Neuronal stem cell (in vitro differentiated cells): Measurements from ENCODE around the gene NRGN.

ENCODE experiments used
- DNase-seq: peaks from one replicate; pipeline ENCODE4 v3.0.0-alpha.2; 2013; ENCODE audit warnings: low spot score
- H2AFZ ChIP-seq: one replicate; pipeline ENCODE4 v1.6.1; 2013; ENCODE audit warnings: mild to moderate bottlenecking, low read length, inconsistent platforms
- H2AK5ac ChIP-seq: 2 replicates; pipeline ENCODE4 v1.6.1; 2013; ENCODE audit warnings: low read depth, mild to moderate bottlenecking, inconsistent platforms, low read length, moderate library complexity, mixed read lengths
- H2BK120ac ChIP-seq: 2 replicates; pipeline ENCODE4 v1.6.1; 2013; ENCODE audit warnings: low read depth, mild to moderate bottlenecking, inconsistent platforms, low read length, moderate library complexity, mixed read lengths
- H2BK12ac ChIP-seq: one replicate; pipeline ENCODE4 v1.6.1; 2013; ENCODE audit warnings: low read length, inconsistent platforms
- H2BK15ac ChIP-seq: 2 replicates; pipeline ENCODE4 v1.6.1; 2013; ENCODE audit warnings: mild to moderate bottlenecking, low read length, inconsistent platforms, mixed read lengths
- H2BK5ac ChIP-seq: one replicate; pipeline ENCODE4 v1.6.1; 2013; ENCODE audit warnings: inconsistent platforms, mild to moderate bottlenecking, low read length, moderate library complexity
- H3K14ac ChIP-seq: one replicate; pipeline ENCODE4 v1.6.1; 2013; ENCODE audit warnings: low read length, inconsistent platforms
- H3K18ac ChIP-seq: 2 replicates; pipeline ENCODE4 v1.6.1; 2013; ENCODE audit warnings: low read length, inconsistent platforms
- H3K23ac ChIP-seq: 2 replicates; pipeline ENCODE4 v1.6.1; 2013; ENCODE audit warnings: low read depth, mild to moderate bottlenecking, mixed read lengths, low read length, inconsistent platforms; ENCODE audit not compliant: poor library complexity
- H3K27ac ChIP-seq: replicated peaks from 3 replicates; pipeline ENCODE4 v1.5.1; 2013; ENCODE audit warnings: low read length, inconsistent platforms
- H3K27me3 ChIP-seq, 3 experiments: 2 replicates each; pipeline ENCODE4 v1.6.1; 2013; ENCODE audit warnings: low read length in 3 of 3, mild to moderate bottlenecking in 2 of 3, inconsistent platforms in 1 of 3, low read depth in 1 of 3, mixed read lengths in 1 of 3, moderate library complexity in 1 of 3; ENCODE audit not compliant: control insufficient read depth in 3 of 3, insufficient read depth in 3 of 3
- H3K36me3 ChIP-seq, 2 donors: replicated peaks in 1 of 2; 2 replicates each; pipeline ENCODE4 v1.6.1; 2013; ENCODE audit warnings: low read length in 2 of 2; ENCODE audit not compliant: control insufficient read depth in 2 of 2, insufficient read depth in 2 of 2
- H3K4ac ChIP-seq: 2 replicates; pipeline ENCODE4 v1.6.1; 2013; ENCODE audit warnings: inconsistent platforms, mild to moderate bottlenecking, low read length, moderate library complexity
- H3K4me1 ChIP-seq, 2 donors: 1 replicate in 1 of 2; 2 replicates in 1 of 2; pipeline ENCODE4 v1.6.1; 2013; ENCODE audit warnings: low read length in 2 of 2, low read depth in 1 of 2; ENCODE audit not compliant: control insufficient read depth in 2 of 2, insufficient read depth in 1 of 2
- H3K4me2 ChIP-seq: one replicate; pipeline ENCODE4 v1.6.1; 2013; ENCODE audit warnings: mild to moderate bottlenecking, low read length, inconsistent platforms; ENCODE audit not compliant: insufficient read depth, poor library complexity, severe bottlenecking
- H3K4me3 ChIP-seq, 2 donors: 2 replicates each; pipeline ENCODE4 v1.5.1; 2013; ENCODE audit warnings: low read length in 2 of 2, mild to moderate bottlenecking in 2 of 2, inconsistent platforms in 1 of 2, moderate library complexity in 1 of 2
- H3K79me1 ChIP-seq: one replicate; pipeline ENCODE4 v1.6.1; 2013; ENCODE audit warnings: low read depth, mild to moderate bottlenecking, inconsistent platforms, low read length, moderate library complexity
- H3K9ac ChIP-seq: one replicate; pipeline ENCODE4 v1.6.1; 2013; ENCODE audit warnings: mild to moderate bottlenecking, low read depth, low read length, inconsistent platforms; ENCODE audit not compliant: poor library complexity
- H3K9me3 ChIP-seq, 2 donors: replicated peaks in 1 of 2; 2 replicates each; pipeline versions ENCODE3 to v1.6.1; 2013; ENCODE audit warnings: low read length in 2 of 2, mild to moderate bottlenecking in 2 of 2, inconsistent platforms in 1 of 2, low read depth in 1 of 2, mixed read lengths in 1 of 2, moderate library complexity in 1 of 2; ENCODE audit not compliant: control insufficient read depth in 2 of 2, insufficient read depth in 1 of 2
- H4K8ac ChIP-seq: one replicate; pipeline ENCODE4 v1.6.1; 2013; ENCODE audit warnings: low read depth, mild to moderate bottlenecking, inconsistent platforms, low read length, moderate library complexity
- H4K91ac ChIP-seq: one replicate; pipeline ENCODE4 v1.6.1; 2013; ENCODE audit warnings: low read length, low read depth, mild to moderate bottlenecking, inconsistent platforms; ENCODE audit not compliant: poor library complexity
- WGBS, 2 donors: extraction: QIAGEN DNeasy Blood & Tissue Kit; methylation state at CpG; one replicate each; pipeline ENCODE4 v1.1.7; 2013; ENCODE audit warnings: missing lambda C conversion rate in 2 of 2, mixed read lengths in 1 of 2; ENCODE audit not compliant: insufficient read length in 2 of 2, insufficient replicate concordance in 1 of 2; ENCODE audit errors: extremely low coverage in 2 of 2; 5-methylcytosine and 5-hydroxymethylcytosine counted together

Gene NRGN

DNA sequence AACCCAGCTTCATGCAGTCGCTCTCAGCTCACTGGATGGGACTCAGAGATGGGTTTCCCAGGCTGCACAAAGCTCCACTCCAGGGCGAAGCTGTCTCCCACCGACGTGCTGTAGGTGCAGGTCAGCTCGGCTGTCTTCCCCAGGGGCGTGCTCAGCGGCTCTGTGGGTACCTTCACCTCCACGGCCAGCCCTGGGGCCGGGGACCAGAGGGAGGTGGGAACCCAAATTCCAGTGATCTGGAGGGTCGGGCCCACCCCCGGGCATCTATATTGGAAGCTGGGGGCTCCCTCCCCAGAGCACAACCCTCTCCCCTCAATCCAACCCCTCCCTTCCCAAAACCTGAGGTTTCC lies 11.6 kb downstream of the NRGN start:
- H3K23ac ChIP-seq = peak overlapping the region; percentile 29
- H3K36me3 ChIP-seq = peaks cover 0 to 9% of the 10 kb centered on the region in 2 donors
- DNase-seq = no peak
- H3K79me1 ChIP-seq = no peaks in the 10 kb centered on the region
- H3K4me2 ChIP-seq = no peak overlapping the region
- H2BK120ac ChIP-seq = no peak overlapping the region
- H4K8ac ChIP-seq = peak overlapping the region; percentile 45
- H3K27ac ChIP-seq = no peak overlapping the region
- no peak overlapping the region for H3K4ac ChIP-seq
- peaks cover 0 to 88% (median 57%) of the 10 kb centered on the region in 3 experiments for H3K27me3 ChIP-seq
- H3K18ac ChIP-seq = no peak overlapping the region
- no peak overlapping the region for H2AFZ ChIP-seq
- H3K4me1 ChIP-seq = peaks cover 9 to 15% of the 10 kb centered on the region in 2 donors
- H3K9ac ChIP-seq = no peak overlapping the region
- H4K91ac ChIP-seq = no peak overlapping the region
- H2BK5ac ChIP-seq = no peak overlapping the region
- H2BK15ac ChIP-seq = no peak overlapping the region
- H3K4me3 ChIP-seq = no peak overlapping the region
- peak overlapping the region; percentile 49 for H3K14ac ChIP-seq
- H3K9me3 ChIP-seq = peaks cover under 1 to 9% of the 10 kb centered on the region in 2 donors
- no peak overlapping the region for H2BK12ac ChIP-seq
- no peak overlapping the region for H2AK5ac ChIP-seq
- no CpG with 5 or more reads among the region's 11 CpGs for WGBS, 2 donors

DNA sequence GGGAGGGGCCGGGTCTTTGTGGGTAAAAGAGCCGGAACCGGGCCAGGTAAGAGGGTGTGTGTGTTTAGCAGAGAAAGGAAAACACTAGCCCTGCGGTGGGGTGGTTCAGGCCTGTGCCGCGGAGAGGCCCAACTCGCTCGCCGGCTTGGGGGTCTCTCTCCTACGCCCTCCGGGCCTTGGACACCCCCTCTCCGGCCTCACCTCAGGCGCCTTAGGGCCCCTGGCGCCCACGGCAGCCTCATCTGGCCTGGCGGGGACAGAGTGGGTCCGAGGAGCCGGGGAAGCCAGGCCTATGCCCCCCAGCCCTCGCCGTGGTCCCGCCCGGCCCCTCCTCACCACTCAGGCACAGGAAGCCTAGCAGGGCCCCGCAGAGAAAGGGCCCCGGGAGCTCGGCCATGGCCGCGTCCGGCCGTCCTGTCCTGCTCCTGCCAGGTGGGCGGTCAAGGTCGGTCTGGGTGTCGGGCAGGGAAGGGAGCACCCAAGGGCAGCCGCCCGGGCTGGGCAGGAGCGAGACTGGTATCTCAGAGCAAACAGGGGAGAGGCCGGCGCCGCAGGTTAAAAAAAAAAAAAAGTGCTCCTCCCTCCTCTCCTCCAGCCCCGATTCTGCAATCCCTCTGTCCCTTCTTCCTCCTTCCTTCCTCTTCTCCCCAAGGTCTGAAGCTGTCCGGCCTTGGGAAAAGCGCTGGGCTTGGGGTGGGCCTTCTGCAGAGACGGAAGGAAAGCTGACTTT lies 12.2 kb downstream of the NRGN start, which contains the start of gene VSIG2:
Gene VSIG2, minus strand, starts transcription at position 515 of the 730 bp plus-strand sequence. Its CDS starts 118 bp downstream, at position 397.
- peaks cover 0 to 88% (median 57%) of the 10 kb centered on the region in 3 experiments for H3K27me3 ChIP-seq
- no CpG with 5 or more reads among the region's 42 CpGs for WGBS, 2 donors
- H2BK120ac ChIP-seq = no peak within 1 kb of the TSS
- no peaks in the 10 kb centered on the region for H3K79me1 ChIP-seq
- DNase-seq = no peak
- no peak within 1 kb of the TSS for H4K91ac ChIP-seq
- peak within 1 kb of the TSS; percentile 51 for H2BK15ac ChIP-seq
- H4K8ac ChIP-seq = peak within 1 kb of the TSS; percentile 45
- H3K9ac ChIP-seq = no peak within 1 kb of the TSS
- H3K36me3 ChIP-seq = peaks cover 0 to 4% of the 10 kb centered on the region in 2 donors
- peaks cover 9 to 14% of the 10 kb centered on the region in 2 donors for H3K4me1 ChIP-seq
- H3K18ac ChIP-seq = peak within 1 kb of the TSS; percentile 77
- peak within 1 kb of the TSS; percentile 29 for H3K23ac ChIP-seq
- no peak within 1 kb of the TSS for H3K4me2 ChIP-seq
- peak within 1 kb of the TSS; percentile 33 for H2AFZ ChIP-seq
- no peak within 1 kb of the TSS for H3K4me3 ChIP-seq
- no peak within 1 kb of the TSS for H2BK12ac ChIP-seq
- H3K14ac ChIP-seq = peak within 1 kb of the TSS; percentile 49
- peaks cover 0 to 9% of the 10 kb centered on the region in 2 donors for H3K9me3 ChIP-seq
- no peak within 1 kb of the TSS for H2BK5ac ChIP-seq
- no peak within 1 kb of the TSS for H3K4ac ChIP-seq
- H3K27ac ChIP-seq = no peak within 1 kb of the TSS
- no peak within 1 kb of the TSS for H2AK5ac ChIP-seq

GRCh38 chr11:124752471-124753102 lies 12.8 kb downstream of the NRGN start:
- Histone ChIP-seq H2BK120ac (no peak overlapping the region), H3K4me1 (peaks cover 9 to 12% of the 10 kb centered on the region in 2 donors), H3K4me3 (no peak overlapping the region), H3K36me3 (no peaks in the 10 kb centered on the region), H3K9ac (no peak overlapping the region), H2BK5ac (no peak overlapping the region), H2AK5ac (no peak overlapping the region), H3K4me2 (no peak overlapping the region), H3K79me1 (no peaks in the 10 kb centered on the region), H2BK15ac (peak overlapping the region; percentile 51), H3K18ac (peak overlapping the region; percentile 61), H3K23ac (no peak overlapping the region), H2BK12ac (no peak overlapping the region), H4K8ac (no peak overlapping the region), H3K27ac (no peak overlapping the region), H3K14ac (no peak overlapping the region), H3K27me3 (peaks cover 0 to 88% (median 56%) of the 10 kb centered on the region in 3 experiments), H2AFZ (peak overlapping the region; percentile 33), H3K4ac (no peak overlapping the region), H4K91ac (no peak overlapping the region), H3K9me3 (peaks cover 0 to 9% of the 10 kb centered on the region in 2 donors)
- no peak for DNase-seq
- no CpG with 5 or more reads among the region's 10 CpGs for WGBS, 2 donors

DNA sequence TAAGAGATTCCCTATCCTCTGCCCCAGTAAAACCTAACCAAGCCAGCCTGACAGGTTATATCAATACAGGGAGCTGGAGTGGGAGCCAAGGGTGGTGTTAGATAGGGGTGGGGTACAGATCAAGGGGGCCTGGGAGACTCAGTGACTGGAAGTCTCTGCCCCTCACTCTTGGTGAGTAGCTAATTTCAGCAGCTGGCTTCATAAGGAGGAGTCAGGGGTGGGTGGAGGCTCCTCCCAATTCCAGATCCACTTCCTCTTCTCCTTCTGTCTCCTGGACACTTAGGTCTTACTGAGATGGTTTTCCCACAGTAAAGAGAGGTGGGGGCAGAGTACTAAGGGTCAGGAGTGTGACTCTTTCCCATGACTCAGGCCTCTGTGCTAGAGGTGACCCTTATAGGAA lies 13.5 kb downstream of the NRGN start:
- peaks cover 0 to 88% (median 51%) of the 10 kb centered on the region in 3 experiments for H3K27me3 ChIP-seq

More for the DNA sequence above, 13.5 kb downstream of the NRGN start:
- no peak overlapping the region for H3K4me2 ChIP-seq
- H4K91ac ChIP-seq = no peak overlapping the region
- H3K4me3 ChIP-seq = no peak overlapping the region
- H3K14ac ChIP-seq = no peak overlapping the region
- H2AFZ ChIP-seq = peak overlapping the region; percentile 33
- no peak overlapping the region for H2BK5ac ChIP-seq
- H3K18ac ChIP-seq = no peak overlapping the region
- H3K79me1 ChIP-seq = no peaks in the 10 kb centered on the region
- H3K9me3 ChIP-seq = peaks cover 0 to 7% of the 10 kb centered on the region in 2 donors
- H3K36me3 ChIP-seq = no peaks in the 10 kb centered on the region
- H2BK12ac ChIP-seq = no peak overlapping the region
- no peak overlapping the region for H3K4ac ChIP-seq
- peaks cover 9 to 13% of the 10 kb centered on the region in 2 donors for H3K4me1 ChIP-seq
- H3K23ac ChIP-seq = no peak overlapping the region
- H3K9ac ChIP-seq = no peak overlapping the region
- no peak overlapping the region for H2AK5ac ChIP-seq
- no peak overlapping the region for H2BK15ac ChIP-seq
- H2BK120ac ChIP-seq = no peak overlapping the region
- no peak overlapping the region for H3K27ac ChIP-seq
- no peak overlapping the region for H4K8ac ChIP-seq
- DNase-seq = no peak
